AG10803 (cell line): ENCODE measurements around the gene SEMA3D.
A peak's percentile ranks its signal among the peaks of the same experiment; 100 is the strongest.
"Not testable (repeated sequence)": the region's sequence is repeated elsewhere in the genome, so short reads cannot be mapped to it uniquely, and the experiment has no call there.

ENCODE experiments used
- DNase-seq: peaks from one replicate; pipeline ENCODE4 v3.0.0; 2010; ENCODE audit warnings: low read depth
- H3K4me3 ChIP-seq: 2 replicates; pipeline ENCODE4 v1.5.1; 2011; ENCODE audit warnings: mild to moderate bottlenecking, low read length, control low read depth
- CTCF ChIP-seq: conservative IDR thresholded peaks from 2 replicates; pipeline ENCODE4 v1.5.1; 2011; ENCODE audit warnings: mild to moderate bottlenecking, low read length, control low read depth, inconsistent platforms

Gene SEMA3D

GRCh38 chr7:84997626-84998025 lies 189.2 kb downstream of the SEMA3D start:
- DNase-seq = no peak
- H3K4me3 ChIP-seq = no peak overlapping the region
- no peak for TF ChIP-seq CTCF

GRCh38 chr7:84992954-84993353 lies 193.9 kb downstream of the SEMA3D start:
- not testable (repeated sequence) for DNase-seq, H3K4me3 ChIP-seq

- H3K4me3 ChIP-seq = no peak overlapping the region
- TF ChIP-seq CTCF = no peak; the same call in 1 of the 2 replicates
- peak; percentile 6 for DNase-seq
Observed at GRCh38 chr7:84985073-84985784, 201.6 kb downstream of the SEMA3D start.

- TF ChIP-seq CTCF = no peak
- no peak overlapping the region for H3K4me3 ChIP-seq
- DNase-seq = no peak
Observed at GRCh38 chr7:84982199-84982598, 204.7 kb downstream of the SEMA3D start.

- no peak for TF ChIP-seq CTCF
- no peak for DNase-seq
- H3K4me3 ChIP-seq = no peak overlapping the region
Observed at GRCh38 chr7:84981055-84981976, 205.5 kb downstream of the SEMA3D start.

GRCh38 chr7:84975586-84976185 lies 211.2 kb downstream of the SEMA3D start:
- H3K4me3 ChIP-seq = no peak overlapping the region
- TF ChIP-seq CTCF = no peak
- peak; percentile 57 for DNase-seq

- TF ChIP-seq CTCF = no peak
- no peak overlapping the region for H3K4me3 ChIP-seq
- DNase-seq = no peak
Observed at GRCh38 chr7:84971360-84971759, 215.5 kb downstream of the SEMA3D start.
